GM21717 (cell line): ENCODE data around the gene POU2F3.
"Not testable (repeated sequence)": the region's sequence is repeated elsewhere in the genome, so short reads cannot be mapped to it uniquely, and the experiment has no call there.

Source experiments
- ATAC-seq: cut with Tn5 transposase; IDR thresholded peaks from one replicate; pipeline ENCODE4 v1.9.1; 2021; ENCODE audit warnings: mild to moderate bottlenecking, moderate library complexity; ENCODE audit not compliant: unreplicated experiment

Gene POU2F3

DNA sequence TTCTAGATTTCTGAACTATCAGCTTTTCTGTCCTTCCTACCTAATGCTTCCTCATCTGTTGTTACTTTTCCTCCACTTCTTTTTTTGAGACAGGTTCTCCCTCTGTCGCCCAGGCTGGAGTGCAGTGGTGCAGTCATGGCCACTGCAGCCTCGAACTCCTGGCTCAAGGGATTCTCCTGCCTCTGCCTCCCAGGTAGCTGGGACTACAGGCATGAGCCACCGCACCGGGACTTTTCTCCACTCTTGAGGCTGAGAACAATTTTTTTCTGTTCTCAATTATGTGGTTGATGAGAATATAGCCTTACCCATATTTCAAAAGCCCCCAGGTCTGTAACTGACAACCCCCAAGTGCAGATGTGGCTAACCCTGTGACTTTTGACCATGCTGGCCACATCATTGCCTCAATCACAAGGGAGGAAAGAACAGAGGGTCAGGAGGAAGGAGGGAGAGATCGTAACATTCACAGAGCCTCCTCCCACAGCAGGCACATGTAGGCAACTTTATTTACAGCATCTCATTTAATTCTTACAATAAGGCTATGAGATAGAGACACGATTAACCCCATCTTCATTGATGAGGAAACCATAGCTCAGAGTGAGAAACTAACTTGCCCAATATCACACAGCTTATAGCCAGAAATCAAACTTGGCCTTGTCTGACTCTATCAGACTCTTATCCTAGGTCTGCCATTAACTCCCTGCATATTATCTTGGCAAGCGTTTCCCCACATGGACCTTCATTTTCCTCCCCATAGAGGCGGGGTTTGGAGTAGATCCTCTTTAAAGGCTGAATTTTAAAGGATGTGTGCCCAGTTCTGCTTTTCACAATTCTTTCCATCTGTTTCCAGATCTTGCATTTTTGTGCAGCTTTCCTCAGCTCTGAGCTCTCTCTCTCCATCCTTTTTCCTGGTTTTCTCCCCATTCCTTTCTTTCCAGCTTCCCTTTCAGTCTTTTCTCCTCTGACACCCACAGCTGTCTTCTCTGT lies 9.6 kb downstream of the POU2F3 start:
- no peak for ATAC-seq

DNA sequence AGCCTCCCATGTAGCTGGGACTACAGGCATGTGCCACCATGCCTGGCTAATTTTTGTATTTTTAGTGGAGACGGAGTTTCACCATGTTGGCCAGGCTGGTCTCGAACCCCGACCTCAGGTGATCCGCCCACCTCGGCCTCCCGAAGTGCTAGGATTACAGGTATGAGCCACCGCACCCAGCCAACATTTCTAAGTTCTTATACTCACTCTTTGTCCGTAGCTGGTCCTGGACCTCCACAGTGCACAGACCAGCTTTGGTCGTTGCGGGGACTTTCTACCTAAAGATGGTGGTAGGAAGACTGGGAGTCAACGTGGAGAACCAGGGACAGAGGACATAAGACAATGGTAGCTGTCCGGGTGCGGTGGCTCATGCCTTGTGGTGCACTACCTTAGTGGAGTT lies 13.4 kb downstream of the POU2F3 start:
- not testable (repeated sequence) for ATAC-seq

DNA sequence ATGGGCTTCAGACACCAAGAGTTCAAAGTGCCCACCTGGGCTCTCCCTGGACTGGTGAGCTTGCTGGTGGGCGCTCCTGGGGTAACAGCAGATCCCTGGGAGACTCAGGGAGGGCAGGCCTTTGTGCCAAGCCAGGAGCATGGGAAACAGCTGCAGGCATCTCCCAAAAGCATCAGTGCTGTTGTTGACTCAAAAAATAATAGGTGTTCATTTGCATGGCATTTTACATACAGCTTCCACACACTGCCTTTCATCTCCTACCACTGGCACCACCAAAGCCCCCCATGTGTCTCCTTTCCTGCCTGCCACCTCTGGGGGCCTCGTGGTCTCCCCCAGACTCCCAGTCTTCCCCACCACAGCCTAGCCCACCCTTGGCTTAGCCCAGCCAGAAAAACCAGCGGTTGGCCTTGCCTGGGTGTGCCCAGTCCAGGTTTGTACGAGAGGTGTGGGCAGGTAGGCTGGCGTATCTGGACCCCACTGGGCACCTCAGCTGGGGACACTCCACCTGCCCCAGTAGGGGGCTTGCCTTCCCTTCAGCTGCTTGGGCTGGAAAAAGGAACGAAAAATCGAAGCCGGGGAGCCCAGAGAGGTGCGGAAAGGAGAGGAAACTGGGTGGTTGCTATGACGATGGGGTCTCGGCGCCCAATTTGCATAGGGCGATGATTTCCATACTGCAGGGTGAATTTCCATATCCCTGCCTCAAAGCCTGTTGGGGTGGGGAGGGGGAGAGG lies 15.0 kb downstream of the POU2F3 start:
- no peak for ATAC-seq

DNA sequence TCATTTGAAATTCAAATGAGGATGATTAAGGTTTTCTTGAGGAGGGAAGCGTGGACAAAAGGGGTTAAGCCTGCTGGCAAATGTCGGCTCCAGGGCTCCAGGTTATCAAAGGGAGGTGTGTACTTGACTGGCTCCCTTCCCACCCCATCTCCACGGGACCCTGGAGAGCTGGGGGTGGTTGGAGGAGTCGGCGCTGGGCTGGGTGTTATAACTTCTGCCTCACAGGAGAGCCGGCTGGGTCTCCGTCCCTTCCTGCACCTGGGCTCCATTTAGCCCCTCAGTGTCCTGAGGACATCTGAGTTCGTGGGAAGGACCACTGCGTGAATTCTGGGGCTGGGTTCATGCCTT lies 15.6 kb downstream of the POU2F3 start:
- ATAC-seq: no peak

DNA sequence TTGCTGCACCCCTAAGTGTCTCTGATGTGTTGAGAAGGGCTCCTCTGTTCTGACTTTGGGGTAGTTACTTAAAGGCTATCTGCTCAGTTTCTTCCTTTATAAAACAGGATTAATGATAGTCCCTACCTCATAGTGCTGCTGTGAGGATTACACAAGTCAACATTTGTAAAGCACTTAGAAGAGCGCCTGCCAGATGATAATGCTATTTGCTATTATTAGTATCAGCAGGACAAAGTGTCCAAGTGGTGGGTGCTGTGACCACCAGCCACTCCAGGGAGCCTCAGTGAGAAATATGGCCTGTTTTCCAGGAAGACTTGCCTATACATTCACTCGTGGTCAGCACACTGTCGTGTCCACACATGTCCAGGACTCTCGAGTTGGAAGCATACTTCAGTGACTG lies 16.2 kb downstream of the POU2F3 start:
- ATAC-seq: no peak

DNA sequence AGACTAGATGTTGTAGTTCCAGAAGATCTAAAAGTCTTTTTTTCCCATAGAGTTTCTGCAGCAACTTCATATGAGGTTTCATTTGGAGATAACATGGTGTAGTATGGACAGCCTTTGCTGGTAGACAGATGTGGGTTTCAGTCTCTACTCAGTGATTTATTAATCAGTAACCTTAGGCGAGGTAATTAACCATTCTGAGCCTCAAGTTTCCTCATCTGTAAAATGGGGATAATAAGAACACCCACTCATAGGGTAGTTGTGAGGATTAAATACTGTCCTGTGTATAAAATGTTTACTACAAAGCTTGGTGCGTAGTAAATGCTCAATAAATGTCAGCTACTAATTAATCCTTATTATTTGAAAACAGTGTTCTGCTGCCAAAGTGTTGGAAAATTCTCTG lies 16.8 kb downstream of the POU2F3 start:
- ATAC-seq: no peak

DNA sequence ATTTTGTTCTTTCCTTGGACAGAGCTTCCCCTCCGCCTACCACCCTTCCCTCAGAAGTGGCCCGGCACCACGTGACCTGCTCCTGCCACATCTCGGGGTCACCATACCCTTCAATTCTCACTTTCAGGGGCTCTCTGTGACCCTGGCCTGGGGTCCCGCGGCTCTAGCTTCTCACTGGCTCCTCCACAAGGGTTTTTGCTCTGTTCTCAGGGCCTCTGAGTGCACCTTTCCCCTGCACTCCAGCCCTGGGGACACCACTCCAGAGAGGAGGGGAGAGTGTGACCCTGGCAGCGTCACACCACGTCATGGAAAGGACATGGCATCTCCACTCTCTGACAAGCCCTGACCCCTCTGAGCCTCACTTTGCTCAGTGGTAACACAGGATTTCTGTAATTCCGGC lies 17.4 kb downstream of the POU2F3 start:
- ATAC-seq: no peak

DNA sequence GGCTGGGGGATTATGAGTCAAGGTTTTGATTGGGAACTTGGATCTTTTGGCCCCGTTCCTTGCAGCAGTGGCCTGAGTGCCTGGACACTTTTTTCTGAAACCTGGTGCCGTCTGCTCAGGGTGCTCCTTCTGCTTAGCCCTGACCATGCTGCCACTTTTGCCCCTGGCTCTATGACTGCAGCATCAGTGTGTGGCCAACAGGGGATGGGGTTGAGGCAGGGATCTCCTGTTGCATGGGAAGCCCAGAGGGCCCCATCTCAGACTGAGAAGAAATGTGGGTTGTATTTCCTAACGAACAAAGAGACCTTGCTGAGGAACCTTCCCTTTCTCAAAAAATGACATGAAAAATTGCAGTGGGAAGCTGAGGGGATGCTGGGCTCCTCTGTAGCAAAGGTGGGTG lies 18.7 kb downstream of the POU2F3 start:
- no peak for ATAC-seq

DNA sequence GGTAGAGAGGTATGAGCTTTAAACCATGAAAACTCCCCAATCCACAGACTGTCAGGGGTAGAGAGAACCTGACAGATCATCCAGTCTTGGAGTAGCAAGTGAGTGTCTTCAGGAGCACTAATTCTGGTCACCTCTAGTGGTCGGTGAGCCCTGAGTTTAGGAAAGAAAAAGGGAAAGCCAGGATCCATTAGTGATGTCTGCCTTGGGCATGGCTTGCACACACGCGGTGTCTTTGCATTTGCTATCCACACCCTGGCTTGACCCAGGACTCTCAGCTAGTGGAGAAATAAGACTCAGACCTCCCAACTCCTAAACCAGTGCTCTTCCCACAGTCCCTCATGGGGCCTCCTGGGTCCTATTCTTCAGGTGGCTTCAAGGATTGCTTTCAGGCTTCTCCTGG lies 19.3 kb downstream of the POU2F3 start:
- no peak for ATAC-seq

DNA sequence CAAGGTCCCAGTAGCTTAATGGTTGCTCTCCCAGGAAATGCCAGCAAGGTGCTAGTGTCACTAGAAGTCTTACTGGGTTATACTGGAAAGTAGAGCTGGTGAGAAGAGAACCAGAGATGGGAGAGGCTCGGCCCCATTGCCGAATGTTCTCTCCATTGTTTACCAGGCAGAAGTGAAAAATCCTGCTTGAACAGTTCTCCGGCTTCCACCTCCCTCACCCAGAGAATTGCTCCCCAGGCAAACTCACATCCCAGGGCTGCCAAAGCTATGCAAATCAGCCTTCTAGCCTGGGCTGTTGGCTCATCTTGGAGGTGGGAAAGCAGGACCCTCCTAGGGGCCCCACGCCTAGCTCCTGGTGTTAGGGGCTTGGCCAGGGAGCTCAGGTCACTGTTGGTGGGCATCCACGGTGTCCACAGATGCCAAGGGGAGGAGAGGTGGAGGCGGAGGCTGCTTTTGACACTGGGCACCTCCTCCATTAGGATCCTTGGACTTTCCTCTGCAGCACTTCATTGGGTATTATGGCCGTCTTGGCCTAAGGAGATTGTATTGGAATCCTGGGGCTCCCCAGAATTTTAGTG lies 20.1 kb downstream of the POU2F3 start:
- no peak for ATAC-seq

DNA sequence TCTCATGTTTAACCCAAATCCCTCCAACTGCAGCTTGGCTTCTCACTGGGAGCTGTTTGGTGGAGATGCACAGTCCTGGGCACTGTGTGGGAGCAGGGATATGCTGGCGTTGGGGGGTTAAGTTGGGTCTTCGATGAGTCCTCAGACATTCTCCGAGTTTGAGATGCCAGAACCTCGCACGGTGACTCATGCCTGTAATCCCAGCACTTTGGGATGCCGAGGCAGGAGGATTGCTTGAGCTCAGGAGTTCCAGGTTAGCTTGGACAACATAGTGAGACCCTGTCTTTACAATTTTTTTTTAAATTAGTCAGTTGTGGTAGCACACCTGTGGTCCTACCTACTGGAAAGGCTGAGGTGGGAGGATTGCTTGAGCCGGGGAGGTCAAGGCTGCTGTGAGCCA lies 20.7 kb downstream of the POU2F3 start:
- ATAC-seq: no peak

DNA sequence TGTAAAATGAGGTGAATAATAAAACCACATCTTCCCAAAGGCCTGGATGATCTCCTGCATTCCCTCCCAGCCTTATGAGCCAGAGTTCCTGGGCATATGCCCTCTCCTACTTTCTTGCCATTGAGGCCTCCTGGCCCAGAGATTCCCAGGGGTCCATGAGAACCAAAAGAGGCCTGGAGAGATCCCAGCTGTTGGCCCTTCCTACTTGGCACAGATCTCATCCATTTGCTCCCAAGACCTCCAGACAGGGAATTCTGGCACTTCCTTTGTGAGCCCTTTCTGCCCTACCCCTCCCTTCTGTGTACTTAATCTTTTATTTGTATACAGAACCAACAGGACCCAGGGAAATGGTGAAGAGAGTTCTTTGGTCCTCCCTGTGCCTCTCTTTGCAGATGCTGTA lies 21.4 kb downstream of the POU2F3 start:
- ATAC-seq: no peak

DNA sequence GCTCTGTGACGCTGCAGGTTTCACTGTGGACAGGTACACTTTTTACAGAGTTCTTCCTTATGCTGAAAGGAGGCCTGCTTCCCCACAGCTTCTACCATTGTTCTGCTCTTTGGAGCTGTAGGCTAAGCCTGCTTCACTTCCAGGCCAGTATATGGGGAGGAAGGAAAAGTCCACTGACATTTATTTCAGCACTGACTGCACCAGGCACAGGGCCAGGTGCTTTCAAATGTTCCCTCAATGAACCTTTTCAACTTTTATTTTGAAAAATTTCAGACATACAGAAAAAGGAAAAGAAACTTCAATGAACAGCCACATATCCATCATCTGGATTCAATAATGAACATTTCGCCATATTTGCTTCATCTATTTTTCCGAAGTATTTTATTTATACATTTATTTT lies 22.0 kb downstream of the POU2F3 start:
- no peak for ATAC-seq

DNA sequence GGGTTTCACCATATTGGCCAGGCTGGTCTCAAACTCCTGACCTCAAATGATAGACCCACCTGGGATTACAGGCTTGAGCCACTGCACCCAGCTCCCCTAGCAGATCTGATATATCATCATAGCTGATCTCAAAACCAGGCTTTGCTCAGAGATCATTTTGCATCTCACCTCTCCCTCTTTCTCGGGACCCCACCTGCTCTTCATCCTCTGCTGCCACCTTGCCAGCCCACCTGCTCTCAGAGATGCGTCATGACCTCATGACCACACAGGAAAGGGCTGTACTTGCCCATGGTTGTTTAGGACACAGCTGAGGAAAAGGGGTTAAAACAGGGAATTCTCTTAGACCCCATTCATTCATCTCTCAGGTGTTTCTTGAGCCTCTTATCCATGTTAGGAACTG lies 27.4 kb downstream of the POU2F3 start:
- ATAC-seq: no peak

DNA sequence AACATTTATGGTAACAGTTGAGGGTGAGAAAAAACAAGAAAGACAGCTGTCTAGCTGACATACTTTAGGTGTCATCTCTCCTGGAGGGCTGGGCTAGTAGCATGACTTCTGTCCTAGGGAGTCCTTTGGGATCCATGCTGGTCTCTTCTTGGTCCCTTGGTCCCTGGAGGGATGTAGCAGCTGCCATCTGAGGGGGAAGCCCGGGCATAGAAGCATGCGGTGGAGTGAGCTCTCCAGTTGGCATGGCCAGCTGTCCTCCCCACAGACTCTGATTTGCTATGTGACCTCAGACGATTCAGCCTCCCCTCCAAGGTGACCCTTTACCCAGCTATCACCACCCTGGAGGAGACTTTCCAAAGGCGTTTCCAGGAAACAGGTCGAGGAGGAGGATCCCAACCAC lies 28.7 kb downstream of the POU2F3 start:
- ATAC-seq: no peak

DNA sequence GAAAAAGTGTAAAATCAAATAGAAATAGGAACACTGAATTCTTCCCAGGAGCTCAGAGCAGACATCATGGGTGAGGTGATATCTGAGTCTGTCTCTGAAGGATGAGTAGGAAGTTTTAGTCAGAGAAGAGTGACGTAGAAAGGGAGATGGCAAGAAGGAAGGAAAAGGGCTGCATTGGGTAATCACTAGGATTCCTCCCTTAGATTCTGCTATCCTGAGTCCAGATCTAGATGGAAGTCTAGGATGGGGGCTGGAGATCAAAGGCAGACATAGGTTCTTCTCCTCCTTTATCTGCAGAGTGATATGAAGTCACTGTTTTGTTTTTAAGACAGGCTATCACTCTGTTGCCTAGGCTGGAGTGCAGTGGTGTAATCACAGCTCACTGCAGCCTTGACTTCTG lies 30.4 kb downstream of the POU2F3 start:
- no peak for ATAC-seq

DNA sequence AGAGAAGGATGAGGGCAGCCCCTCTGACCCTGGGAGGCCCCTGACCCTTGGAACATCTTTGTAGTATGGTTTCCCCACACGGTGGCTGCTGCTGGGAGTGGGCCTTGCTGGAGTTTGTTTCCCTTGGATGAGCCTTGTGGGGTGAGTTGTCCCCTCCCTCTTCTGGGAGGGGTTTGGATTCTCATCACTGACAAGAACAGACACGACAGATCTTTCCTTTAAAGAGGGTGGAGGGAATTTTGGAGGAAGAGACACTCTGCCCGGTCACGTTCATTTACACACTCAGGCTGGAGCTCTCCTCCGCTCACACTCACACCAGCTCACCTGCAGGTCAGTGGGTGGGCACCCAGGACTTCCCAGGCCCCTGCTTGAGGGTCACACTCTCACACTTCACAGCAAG lies 31.7 kb downstream of the POU2F3 start:
- no peak for ATAC-seq

DNA sequence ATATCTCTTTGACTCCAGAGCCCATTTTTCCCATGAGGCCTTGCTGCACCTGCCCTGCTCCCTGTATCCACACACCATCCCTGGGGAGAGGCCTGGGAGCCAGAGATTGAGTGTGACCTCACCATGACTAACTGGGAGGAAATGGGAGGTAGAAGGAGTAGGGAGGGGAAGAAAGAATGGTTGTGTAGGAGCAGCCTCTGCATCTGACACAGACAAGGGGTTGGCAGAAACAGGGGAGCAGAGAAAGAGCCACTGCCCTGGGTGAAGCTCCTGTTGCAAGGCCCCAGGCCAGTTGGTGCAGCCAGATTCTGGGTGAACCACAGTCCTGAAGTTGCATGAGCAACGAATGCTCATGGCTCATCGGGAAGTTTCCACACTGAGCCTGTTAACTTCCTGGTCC lies 32.4 kb downstream of the POU2F3 start:
- no peak for ATAC-seq

DNA sequence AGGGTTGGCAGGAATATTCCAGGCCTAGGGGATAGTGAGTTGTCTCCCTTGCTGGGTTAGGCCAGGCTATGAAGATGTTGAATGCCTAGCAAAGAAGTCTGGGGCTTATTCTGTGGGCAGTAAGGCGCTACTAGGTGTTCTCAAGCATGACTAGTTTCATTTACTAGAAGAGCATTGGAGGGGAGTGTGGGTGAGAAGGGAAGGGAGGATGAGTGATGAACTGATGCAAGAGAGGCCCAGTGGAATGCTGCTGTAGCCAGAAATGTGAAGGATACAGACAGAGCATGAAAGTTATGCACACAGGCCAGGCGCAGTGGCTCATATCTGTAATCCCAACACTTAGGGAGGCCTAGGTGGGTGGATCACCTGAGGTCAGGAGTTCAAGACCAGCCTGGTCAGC lies 33.5 kb downstream of the POU2F3 start:
- no peak for ATAC-seq

DNA sequence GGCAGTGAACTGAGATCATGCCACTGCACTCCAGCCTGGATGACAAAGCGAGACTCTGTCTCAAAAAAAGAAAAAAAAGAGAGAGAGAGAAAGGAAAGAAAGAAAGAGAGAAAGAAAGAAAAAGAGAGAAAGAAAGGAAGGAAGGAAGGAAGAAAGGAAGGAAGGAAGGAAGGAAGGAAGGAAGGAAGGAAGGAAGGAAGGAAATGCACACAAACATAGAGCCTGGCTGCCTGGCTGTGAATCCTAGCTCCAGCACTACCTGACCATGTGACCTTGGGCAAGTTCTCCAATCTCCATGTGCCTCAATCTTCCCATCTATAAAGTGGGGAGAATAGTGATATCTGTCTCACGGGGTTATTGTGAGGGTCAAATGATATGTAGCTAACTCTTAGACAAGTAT lies 34.0 kb downstream of the POU2F3 start:
- not testable (repeated sequence) for ATAC-seq

DNA sequence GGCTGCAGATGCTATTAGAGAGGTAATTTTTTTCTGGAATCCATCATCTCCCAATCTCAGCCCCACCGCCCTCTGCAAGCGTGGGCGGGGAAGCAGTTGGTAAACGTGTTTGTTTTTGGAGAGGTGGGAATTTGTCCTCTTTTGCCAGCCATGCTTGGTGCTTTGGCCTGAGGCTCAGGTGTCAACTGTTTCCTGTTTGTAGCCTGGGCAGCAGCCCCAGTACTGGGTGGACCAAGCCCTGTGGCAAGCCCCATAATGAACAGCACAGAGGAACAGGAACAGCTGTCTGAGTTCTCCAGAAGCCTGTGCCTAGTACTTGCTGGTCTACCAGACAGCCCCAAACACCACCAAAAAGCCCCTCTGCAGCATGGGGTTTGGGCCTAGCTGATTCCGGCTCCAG lies 39.6 kb downstream of the POU2F3 start:
- ATAC-seq: no peak

DNA sequence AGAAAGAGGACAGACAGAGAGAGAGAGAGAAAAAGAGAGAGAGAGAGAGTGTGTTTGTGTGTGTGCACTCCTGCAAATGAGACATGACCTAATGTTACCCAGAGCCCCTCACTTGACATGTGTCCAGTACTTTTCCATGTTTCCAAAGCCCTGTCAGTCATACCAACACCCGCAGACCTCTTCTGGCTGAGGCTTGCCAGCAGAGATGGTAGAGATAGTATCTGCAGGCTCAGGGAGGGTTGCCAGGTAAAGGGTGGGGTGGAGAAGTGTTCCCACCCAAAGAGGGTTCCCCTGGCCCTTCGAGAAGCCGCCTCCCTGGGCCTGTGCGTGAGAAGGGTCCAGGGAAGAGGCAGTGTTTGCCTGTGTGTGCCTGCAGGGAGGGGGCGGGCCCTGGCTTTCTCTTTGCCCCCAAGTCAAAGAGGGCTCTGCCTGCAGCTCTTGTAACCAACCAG lies 40.7 kb downstream of the POU2F3 start:
- no peak for ATAC-seq
